HG03045 (cell line): Measurements from ENCODE around the gene CYB561D2.
A peak's percentile ranks its signal among the peaks of the same experiment; 100 is the strongest.

ENCODE experiments used
- ATAC-seq: cut with Tn5 transposase; IDR thresholded peaks from one replicate; pipeline ENCODE4 v1.9.1; 2021; ENCODE audit warnings: mild to moderate bottlenecking, moderate library complexity; ENCODE audit not compliant: unreplicated experiment

CYB561D2 gene

GRCh38 chr3:50358911-50359759 lies 8.5 kb downstream of the CYB561D2 start, which contains the start of gene TMEM115:
TMEM115 (minus strand) TSS chr3:50359521; CDS start chr3:50359063, 458 bp downstream.
- peak; percentile 99 for ATAC-seq

DNA sequence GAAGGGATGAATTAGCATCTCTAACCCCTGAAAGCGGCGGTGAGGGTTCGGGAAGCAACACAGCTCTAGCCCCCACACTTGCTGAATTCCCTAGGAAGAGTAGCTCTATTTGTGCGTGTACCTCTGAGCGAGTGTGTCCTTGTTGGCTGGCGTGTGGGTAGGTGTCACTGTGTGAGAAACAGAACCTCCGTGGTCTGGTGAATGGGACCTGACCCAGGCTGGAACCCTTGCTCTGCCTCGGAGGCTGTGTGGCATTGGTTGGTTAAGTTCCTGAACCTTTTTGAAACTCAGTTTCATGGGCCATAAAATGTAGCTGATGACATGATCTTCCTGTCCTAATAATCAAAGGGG lies 9.1 kb downstream of the CYB561D2 start:
- peak; percentile 5 for ATAC-seq

DNA sequence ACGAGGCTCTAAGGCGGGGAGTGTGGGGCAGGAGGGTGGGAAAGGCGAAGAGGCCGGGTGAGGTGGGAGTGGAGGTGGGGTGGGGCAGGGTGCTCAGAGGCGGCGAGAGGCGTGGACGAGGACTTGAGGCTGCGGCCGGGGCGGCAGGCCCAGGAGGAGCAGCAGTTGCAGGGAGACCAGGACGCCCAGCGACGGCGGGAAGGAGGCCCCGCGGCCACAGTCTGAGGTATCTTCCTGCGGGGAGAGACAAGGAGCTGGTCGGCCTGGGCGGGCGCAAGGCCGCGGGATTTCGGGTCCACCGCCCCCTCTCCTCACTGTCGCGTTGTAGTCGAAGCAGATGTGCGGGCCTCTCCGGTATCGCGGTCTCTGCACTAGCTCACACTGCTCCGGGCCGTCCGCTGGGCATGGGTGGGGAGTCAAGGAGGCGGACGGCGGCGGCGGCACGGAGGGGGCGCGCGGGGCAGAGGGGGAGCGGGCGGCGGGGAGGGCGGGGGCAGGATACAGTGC lies 14.0 kb downstream of the CYB561D2 start:
- peak; percentile 9 for ATAC-seq

DNA sequence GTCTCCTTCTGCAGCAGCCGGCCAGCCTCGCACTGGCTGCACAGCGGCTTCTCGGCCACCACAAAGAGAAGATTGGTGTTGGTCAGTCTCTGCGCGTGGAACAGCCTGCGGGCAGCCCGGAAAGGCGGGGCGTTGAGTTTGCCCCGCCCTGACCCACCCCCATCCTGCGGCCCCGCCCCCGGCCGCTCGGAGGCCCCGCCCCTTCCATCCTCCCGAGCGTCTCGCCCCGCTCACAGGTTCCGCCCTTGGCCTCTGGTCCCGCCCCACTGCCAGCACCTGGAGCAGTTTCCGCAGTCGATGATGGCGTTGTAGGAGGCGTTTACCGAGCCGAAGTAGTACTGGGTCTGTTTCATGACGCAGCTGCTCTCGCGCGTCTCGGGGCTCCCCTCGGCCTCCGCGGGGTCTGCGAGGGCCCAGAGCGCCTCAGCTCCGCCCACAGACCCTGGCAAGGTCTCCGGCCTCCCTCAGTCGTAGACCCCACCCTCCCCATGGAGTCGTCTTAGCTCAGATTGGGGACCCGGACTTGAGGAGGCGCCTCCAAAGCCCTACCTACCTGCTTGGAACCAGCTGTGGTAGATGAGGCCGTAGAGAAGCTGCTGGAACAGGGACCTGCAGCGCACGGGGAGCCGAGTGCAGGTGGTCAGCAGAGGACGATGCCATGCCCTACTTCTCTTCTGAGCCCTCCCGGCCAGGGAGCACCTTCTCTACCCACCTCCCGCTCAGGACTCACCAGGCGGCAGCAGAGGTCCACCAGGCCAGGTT lies 14.6 kb downstream of the CYB561D2 start:
- peak; percentile 75 for ATAC-seq

DNA sequence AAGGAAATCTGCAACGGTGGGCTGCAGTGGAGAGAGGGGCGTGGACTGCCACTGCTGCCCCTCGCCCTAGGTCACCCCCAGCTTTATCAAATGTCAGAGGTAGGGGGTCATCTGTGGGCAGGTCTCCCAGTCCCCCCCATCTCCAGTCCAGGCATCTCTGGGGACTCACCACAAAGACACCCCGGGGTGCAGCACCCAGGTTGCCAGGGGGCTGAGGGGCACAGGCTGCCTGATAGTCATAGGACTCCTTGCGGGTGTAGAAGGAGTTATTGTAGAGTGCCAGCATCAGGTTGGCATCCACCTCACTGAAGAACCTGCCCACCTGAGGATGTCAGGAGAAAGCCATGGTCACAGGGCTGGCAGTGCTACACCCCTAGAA lies 15.2 kb downstream of the CYB561D2 start:
- ATAC-seq: no peak

GRCh38 chr3:50369012-50369670 lies 18.5 kb downstream of the CYB561D2 start:
- no peak for ATAC-seq

- ATAC-seq: no peak
These were observed 19.9 kb downstream of the CYB561D2 start for GRCh38 chr3:50370594-50370993.

DNA sequence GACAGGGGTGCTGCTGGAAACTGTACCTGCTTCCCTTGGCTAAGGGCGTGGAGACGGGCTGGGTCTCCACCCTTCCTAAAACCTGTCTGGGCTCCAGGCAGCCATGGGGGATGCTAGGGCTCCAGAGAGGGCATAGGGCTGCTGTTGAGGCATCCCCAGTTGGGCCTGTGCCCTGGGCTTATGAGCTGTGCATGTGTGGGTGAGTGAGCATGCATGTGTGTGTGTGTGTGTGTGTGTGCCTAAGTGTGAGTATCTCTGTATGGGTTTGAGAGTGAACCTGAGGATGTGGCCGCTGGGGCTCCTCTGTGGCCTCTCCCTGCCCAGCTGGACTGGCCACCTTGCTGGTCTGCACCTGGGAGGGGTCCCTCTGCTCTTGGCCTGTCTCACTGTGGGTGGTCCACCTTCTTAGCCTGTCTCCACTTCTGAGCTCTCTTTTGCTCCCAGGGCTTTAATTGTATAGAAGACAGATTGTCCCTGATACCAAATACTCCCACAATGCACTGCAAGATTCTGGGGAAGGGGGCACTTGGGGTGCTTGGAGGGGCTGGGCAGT lies 20.5 kb downstream of the CYB561D2 start:
- ATAC-seq: no peak

- ATAC-seq: no peak
These were observed 21.7 kb downstream of the CYB561D2 start for GRCh38 chr3:50372349-50372748.

GRCh38 chr3:50373146-50374051 lies 22.7 kb downstream of the CYB561D2 start:
- ATAC-seq: no peak

- ATAC-seq: no peak
These were observed 23.9 kb downstream of the CYB561D2 start for GRCh38 chr3:50374363-50375257.

GRCh38 chr3:50375258-50375931 lies 24.7 kb downstream of the CYB561D2 start:
- no peak for ATAC-seq

- ATAC-seq: no peak
These were observed 27.4 kb downstream of the CYB561D2 start for GRCh38 chr3:50378024-50378423.

DNA sequence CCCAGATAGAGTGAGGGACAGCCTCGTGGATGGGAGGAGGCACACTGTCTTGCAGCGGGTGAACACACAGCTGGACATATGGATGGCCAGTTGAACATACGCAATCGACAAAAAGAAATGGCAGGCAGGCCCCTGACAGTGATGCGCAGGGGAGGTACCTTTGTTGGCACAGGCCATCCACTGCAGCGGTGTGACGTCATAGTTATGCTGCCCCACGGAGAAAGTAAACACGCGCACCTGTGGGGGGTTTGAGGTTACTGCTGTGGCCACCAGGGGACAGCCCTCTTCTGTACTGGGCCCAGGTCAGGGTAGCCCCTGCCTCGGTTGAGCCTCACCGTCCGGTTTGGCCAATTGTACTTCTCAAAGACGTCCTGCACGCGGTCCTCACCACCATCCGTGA lies 28.1 kb downstream of the CYB561D2 start:
- ATAC-seq: no peak

DNA sequence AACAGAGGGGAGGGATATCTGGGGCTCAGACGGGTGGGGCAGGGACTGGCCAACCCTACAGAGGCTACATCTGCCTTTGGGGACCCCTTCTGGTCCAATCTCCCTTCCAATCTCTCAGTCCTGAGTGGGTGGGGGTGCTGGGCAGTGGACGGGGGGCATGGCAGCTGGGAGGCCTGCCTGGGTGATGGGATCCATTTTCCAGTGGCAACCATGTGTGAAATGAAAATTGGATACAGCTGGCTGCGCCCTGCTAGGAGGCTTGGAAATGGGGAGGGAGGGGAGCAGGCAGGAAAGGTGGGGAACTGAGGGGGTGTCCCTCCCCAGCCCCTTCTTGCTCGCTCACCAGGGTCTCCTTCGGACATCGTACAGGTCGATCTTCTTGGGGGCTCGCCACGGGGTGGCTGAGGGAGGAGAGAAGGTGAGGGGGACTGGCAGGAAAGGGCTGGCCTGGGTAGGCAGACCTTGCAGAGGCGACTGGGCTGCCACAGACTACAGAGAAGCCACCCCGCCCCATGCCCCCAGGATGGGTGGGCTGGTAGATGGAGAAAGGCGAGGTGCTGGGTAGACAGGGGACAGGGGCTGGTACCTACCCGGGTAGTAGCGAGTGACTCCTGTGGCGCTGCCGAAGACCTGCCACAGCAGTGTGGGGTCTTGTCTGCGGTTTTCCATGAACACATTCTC lies 29.9 kb downstream of the CYB561D2 start:
- ATAC-seq: no peak

DNA sequence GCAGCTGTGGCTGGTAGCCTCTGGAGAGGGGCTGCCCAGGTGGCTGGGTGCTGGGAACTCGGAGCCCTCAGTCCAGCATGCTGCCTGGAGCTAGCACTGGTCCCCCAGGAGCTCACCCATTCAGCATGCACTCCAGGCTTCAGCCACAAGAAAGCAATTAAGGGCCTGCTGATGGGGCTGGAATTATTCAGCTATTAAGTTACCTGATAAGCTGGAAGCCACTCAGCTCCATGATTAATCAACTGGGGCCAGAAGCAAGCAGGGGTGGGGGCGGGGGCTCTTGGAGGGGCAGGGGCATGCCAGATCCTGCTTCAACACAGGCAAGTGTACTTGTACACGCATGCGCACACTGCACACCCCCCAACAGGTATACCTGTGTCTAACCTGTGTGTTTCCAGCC lies 30.7 kb downstream of the CYB561D2 start:
- no peak for ATAC-seq

GRCh38 chr3:50382722-50383121 lies 32.1 kb downstream of the CYB561D2 start:
- no peak for ATAC-seq

DNA sequence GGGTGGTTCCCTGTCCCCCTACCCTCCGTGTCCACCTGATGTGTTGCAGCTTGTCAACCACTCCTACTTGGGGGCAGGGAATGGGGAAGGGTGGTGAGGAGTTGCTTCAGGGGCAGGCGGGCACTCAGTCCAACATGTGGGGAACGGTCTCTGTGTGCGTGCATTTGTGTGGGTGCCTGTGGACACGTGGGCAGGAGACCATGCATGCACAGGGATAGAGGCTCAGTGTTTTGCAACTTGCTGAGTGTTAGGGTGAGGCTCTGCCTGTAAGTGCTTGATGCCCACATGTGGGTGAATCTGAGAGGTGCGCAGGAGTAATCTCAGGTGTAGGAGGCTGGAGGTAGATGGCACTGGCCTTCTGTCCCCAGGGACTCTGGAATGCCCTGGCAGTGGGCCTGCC lies 33.1 kb downstream of the CYB561D2 start:
- no peak for ATAC-seq
